Ureter (tissue), 1 donor: Measurements from ENCODE around the gene COL5A1. TPM values are rescaled to one million over a fixed set of nuclear protein-coding genes. Genes with fewer than 3 reads are reported as not detected.

ENCODE experiments used
- DNase-seq: peaks from one replicate; pipeline ENCODE4 v3.0.0-alpha.2; 2020; ENCODE audit warnings: low spot score
- total RNA-seq: library from RNA; stranded (reverse); gene quantifications from one replicate; pipeline ENCODE4 v1.2.4, GENCODE V29; 2023
- donor health status: DM: yes; HTN: yes; CAD: no.

COL5A1 gene
- total RNA-seq, 1 donor from 2014 or later: 64.7 TPM

DNA sequence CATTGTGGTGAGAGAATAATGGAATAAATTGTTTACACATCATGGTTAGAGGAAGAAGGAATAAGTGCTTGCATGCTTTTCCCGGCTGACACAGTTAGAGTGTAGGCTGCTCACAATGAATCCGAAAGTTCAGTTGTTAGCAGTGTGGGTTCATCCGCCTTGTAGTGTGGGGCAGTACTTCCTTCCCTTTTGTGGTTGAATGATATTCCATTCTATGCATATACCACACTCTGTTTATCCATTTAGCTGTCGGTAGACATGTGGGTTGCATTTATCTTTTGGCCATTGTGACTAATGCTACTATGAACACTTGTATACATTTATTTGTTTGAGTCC lies 84.0 kb downstream of the COL5A1 start:
- no peak for DNase-seq

- no peak for DNase-seq
Measured at GRCh38 chr9:134726026-134726721, 84.6 kb downstream of the COL5A1 start.

DNA sequence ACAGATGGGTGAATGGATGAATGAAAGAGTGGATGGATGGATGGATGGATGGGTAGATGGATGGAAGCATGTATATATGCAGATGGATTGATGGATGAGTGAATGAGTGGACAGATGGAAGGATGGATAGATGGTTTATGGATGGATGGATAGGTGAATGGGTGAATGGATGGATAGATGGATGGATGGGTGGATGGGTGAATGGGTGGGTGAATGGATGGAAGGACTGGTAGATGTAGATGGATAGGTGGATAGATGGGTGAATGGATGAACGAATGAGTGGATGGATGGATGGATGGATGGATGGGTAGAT lies 85.1 kb downstream of the COL5A1 start:
- no peak for DNase-seq

- DNase-seq: no peak
Measured at GRCh38 chr9:134728021-134728795, 86.6 kb downstream of the COL5A1 start.

DNA sequence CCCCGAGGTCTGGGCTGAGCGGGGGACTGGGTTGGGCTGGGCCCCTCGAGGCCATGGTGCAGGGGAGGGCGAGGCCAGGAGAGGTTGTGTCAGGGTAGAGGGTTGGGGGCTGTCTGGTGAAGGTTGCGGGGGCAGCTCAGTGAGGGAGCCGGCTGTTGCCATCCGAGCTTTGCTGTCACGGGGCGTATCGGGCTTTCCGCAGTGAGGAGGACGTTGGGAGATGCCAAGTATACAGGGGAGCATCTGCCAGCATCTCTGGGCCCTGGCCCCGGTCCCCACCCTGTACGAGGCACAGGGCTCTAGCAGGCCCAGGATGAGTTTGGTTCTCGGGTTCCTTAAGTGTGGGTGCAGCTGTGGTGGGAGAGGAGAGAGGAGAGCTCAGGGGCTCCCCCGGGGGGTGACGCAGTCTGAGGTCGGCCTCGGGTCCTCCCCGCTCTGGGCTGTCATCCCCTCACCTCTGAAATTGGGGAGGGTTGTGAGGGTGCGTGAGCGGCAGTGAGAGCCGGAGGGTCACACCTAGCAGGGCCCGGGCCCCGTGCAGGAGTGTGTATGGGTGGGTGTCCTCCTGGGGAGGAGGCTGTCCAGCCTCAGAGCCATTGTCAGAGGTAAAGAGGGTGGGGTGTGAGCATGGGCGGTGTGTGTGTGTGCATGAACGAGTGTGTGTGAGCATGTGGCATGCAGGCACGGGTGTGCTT lies 87.3 kb downstream of the COL5A1 start:
- DNase-seq: no peak

DNA sequence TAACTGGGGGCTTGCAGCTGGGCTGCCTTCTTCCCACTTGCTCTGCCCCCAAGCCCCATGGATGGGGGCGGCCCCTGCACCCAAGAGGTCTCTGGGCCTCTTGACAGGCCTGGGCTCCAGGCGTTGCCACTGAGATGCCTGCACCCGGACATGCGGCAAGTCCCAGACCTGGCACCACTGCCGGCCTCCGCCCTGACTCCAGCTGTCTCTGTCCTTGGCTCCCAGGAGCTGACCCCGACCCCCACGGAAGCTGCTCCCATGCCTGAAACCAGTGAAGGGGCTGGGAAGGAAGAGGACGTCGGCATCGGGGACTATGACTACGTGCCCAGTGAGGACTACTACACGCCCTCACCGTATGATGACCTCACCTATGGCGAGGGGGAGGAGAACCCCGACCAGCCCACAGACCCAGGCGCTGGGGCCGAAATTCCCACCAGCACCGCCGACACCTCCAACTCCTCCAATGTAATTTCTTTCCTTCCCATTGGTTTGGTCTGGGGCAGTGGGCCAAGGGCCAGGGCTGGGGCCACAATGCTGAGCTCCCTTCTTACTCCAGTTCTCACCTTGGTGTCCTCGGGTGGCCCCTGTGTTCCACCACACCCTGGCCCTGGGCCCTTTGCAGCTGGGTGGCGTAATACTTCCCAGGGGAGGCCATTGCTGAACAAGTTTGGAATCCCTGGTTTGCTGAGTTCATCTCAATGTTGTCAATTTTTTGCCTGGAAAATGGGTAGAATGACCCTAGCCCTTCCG lies 88.6 kb downstream of the COL5A1 start:
- no peak for DNase-seq

GRCh38 chr9:134730761-134731496 lies 89.3 kb downstream of the COL5A1 start:
- DNase-seq: no peak

DNA sequence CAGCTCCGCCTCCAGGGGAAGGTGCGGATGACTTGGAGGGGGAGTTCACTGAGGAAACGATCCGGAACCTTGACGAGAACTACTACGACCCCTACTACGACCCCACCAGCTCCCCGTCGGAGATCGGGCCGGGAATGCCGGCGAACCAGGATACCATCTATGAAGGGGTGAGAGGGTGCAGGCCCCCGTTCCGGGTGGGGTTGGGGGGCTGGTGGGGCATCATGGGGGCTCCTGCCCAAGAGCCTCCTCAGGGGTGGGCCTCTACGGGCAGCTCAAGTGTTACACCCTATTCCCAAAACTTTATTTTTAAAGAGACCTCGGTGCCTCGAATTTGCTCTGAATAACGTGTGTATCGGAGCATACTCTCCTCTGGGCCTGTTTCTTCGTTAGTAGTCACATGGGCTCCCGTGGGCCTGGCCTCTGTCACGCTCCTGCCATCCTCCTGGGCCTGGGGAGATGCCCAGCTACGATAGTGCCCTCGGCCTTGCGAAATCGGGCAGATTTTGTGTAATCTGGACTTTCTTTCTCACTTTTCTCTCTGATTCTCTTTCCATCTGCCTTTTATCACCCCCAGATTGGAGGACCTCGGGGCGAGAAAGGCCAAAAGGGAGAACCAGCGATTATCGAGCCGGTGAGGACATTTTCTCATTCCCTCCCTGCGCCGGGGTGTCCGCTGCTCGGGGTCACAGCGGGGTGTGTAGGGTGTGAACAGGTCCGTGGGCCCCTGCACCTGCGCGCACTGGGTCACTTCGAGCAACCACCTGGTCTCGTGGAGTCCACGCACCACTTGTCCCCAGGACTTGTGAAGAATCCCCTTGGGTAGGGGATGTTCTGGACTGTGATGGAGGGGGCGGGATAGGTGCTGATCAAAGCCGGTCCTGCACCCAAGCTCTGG lies 90.1 kb downstream of the COL5A1 start:
- DNase-seq: no peak

- DNase-seq: no peak
Measured at GRCh38 chr9:134732392-134733110, 90.9 kb downstream of the COL5A1 start.

- DNase-seq: no peak
Measured at GRCh38 chr9:134733480-134734232, 92.1 kb downstream of the COL5A1 start.

DNA sequence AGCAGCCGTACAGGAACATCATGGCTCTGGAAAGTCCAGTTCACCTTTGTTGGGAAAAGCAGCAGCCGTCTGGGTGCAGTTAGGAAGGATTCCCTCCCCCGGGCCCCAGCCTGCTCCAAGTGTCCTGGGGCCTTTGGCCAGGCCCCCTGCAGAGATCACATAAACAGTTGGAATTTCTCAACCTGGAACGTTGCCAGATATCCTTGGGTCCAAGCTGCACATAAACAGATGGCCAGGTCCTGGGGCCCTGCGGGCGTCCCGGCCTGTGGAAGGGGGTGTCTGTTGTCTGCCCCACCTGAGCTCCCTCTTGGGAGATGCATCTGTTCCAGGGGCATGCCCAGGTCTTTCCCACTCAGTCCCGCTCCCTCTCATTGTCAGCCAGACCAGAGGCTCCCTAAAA lies 92.7 kb downstream of the COL5A1 start:
- no peak for DNase-seq

DNA sequence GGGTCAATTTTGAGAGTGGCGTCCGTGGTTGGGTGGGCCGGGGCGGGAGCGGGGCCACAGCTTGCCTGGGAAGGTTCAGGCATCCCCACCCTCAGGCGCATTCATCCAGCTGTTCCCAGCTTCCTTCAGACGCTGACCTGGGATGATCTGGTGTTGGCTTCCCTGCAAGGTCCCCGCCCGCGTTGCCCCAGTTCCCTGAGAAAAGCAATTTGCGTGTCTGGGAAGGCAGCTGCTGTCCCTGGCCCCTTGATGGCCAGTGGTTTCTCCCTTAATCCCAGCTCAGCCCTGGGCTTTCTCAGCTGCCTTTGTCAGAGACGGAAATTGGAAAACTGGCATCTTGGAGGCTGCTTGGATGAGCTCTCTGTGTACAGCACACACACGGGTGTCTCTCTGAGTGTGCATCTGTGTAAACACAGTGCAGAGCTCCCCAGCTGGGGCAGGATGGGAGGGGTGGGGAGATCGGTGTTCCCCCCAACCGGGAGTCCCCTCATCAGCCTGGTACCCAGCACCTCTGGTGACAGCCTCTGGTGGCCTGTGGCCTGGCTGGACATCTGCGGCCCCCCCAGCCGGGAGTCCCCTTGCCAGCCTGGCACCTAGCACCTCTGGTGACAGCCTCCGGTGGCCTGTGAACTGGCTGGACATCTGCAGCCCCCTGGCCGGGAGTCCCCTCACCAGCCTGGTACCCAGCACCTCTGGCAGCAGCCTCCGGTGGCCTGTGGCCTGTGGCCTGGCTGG lies 94.0 kb downstream of the COL5A1 start:
- no peak for DNase-seq

DNA sequence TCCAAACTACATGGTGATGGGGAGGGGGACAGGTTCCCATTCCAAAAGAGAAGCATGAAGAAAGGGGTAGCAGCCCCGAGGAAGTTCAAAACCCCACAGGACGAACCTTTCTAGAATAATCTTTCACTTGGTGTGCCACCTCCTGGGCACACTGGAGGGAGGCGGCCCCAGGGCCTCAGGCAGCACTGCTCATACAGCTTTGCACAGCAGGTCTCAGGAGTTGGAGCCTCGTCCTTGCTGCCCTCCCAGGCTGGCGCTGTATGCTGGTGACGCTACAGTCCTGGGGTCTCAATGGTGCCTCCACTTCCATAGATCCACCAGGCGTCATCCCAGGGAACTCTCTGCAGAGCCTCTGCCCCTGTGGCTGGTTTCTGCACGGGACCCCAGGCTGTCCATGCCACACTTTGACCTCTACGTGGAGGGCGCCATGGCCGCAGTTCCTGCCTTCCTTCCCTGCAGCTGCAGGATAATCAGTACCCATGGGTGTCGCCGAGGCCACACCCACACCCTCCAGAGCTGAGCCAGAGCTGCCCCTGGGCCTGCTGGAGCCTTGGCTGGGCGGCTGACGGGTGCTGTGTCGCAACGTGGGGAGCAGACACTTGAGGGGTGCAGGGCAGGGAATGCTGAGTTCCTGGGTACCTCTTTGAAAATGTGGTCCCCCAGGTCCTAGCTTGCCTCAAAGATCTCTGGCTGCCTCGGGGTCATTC lies 95.3 kb downstream of the COL5A1 start:
- no peak for DNase-seq

- no peak for DNase-seq
Measured at GRCh38 chr9:134737842-134738580, 96.4 kb downstream of the COL5A1 start.

GRCh38 chr9:134738869-134739659 lies 97.5 kb downstream of the COL5A1 start:
- DNase-seq: peak; percentile 79

DNA sequence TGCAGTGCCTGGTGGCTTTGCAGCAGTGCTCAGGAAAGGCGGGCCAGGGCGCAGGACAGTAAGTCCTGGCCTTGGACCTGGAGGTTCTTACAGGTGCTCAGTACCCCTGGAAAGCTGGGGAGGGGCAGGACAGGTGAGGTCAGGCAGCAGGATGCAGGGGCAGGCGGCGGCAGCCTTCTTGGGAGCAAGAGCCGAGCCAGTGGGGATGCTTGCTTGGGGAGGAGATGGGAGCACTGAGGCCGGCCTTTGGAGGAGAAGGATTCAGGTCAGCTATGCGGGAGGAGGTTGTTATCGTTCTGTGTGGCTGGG lies 98.0 kb downstream of the COL5A1 start:
- DNase-seq: no peak
